SH-SY5Y (cell line): ENCODE data around the gene CACNA2D4.

Source experiments
- GATA2 ChIP-seq: IDR thresholded peaks from 2 replicates; pipeline ENCODE4 v1.6.1; 2011; ENCODE audit warnings: mild to moderate bottlenecking, low read depth, low read length
- GATA3 ChIP-seq: IDR thresholded peaks from 2 replicates; pipeline ENCODE4 v1.6.1; 2011; ENCODE audit warnings: low read depth, mild to moderate bottlenecking, low read length, moderate library complexity

DNA sequence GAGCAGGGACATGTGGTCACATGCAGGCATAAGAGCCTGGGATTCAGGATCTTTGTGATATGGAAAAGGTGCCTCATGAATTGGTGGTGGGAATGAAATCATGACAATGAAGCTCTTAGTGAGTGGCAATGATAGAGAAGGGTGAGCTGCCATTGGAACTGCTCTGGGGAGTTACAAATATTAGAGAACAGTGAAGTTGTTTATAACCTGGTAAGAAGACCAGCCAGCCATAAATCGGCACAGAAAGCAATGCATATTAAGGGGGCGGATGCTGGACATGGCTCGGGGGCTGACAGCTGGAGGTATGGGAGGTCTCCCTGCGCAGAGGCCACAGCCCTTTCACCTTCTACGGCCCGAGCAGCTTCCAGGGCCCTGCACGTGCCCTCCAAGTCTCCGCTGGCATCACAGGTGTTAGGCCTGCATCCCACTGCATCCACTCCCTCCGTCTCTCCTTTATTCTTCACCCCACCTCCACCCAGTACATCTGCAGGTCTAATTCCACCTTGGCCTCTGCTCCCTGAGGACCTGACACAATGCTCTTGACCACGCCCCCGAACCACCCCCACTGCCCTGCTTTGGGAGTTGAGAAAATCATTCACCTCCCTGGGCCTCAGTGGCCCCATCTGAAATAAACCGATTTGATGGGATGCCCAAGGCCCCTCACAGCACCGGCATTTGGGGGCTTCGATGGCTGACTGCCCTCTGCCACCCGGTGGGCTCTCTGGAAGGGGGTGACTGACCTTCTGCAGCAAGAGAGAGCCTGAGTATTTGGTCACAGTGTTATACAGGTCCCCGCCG is 4.1 kb downstream of the CACNA2D4 start:
- no peak for TF ChIP-seq GATA2
- no peak for TF ChIP-seq GATA3
